GM13977 (cell line): ENCODE measurements around the gene RGR.

Source experiments
- DNase-seq: peaks from one replicate; pipeline ENCODE4 v3.0.0; 2012; ENCODE audit warnings: low spot score
- CTCF ChIP-seq: IDR thresholded peaks from 2 replicates; pipeline ENCODE4 v1.5.1; 2012; ENCODE audit warnings: mild to moderate bottlenecking, control low read depth; ENCODE audit not compliant: insufficient read depth; ENCODE audit errors: extremely low read depth, missing control alignments
- in situ Hi-C: fragments of 300-500 bp; cut with MboI; formaldehyde crosslinking; loops from one replicate; pipeline ENCODE4 v1.12.0; 2022; ENCODE audit warnings: low sequenced_read_pairs, low pct_unique_long_range_greater_than_20kb, mixed read lengths, inconsistent platforms; ENCODE audit not compliant: unreplicated experiment

The RGR gene

GRCh38 chr10:84291384-84291783 is 46.5 kb downstream of the RGR start:
- DNase-seq = no peak
- in situ Hi-C loops = no loop called here
- no peak for TF ChIP-seq CTCF

- in situ Hi-C loops = no loop called here
- TF ChIP-seq CTCF = no peak
- peak; percentile 21 for DNase-seq
Observed at GRCh38 chr10:84292502-84292901, 47.6 kb downstream of the RGR start.

GRCh38 chr10:84293171-84293570 is 48.3 kb downstream of the RGR start:
- in situ Hi-C loops = no loop called here
- no peak for TF ChIP-seq CTCF
- DNase-seq = no peak

GRCh38 chr10:84293574-84294016 is 48.7 kb downstream of the RGR start:
- in situ Hi-C loops = no loop called here
- TF ChIP-seq CTCF = no peak
- no peak for DNase-seq

GRCh38 chr10:84294766-84295447 is 50.1 kb downstream of the RGR start:
- TF ChIP-seq CTCF = no peak
- in situ Hi-C loops = no loop called here
- peak; percentile 26 for DNase-seq

GRCh38 chr10:84296091-84296981 is 51.5 kb downstream of the RGR start:
- no peak for DNase-seq
- in situ Hi-C loops = no loop called here
- no peak for TF ChIP-seq CTCF
